ENCODE results near the gene MAPRE2. TPM values are rescaled to one million over a fixed set of nuclear protein-coding genes. Genes with fewer than 3 reads are reported as not detected.

The MAPRE2 gene
- total and polyA plus RNA-seq, 2 of the 13 experiments (the other 11 are each of a cell fraction or from before 2014, with no cell fraction given), result 34.5 to 67.9 TPM

GRCh38 chr18:35143622-35144596 lies 102.7 kb downstream of the MAPRE2 start (continued):
- no peak for TF ChIP-seq ZNF646 (CRISPR knock-in tag; IDR thresholded peaks at IDR 0.05)
- no peak for TF ChIP-seq KDM3A (CRISPR knock-in tag; IDR thresholded peaks at IDR 0.05; ENCODE audit: low read depth)
- TF ChIP-seq KLF9 (CRISPR knock-in tag; IDR thresholded peaks at IDR 0.05; ENCODE audit: low read depth), result no peak
- TF ChIP-seq ZNF367 (CRISPR knock-in tag; IDR thresholded peaks at IDR 0.05; ENCODE audit: borderline replicate concordance), result no peak
- TF ChIP-seq ARID2 (CRISPR knock-in tag; IDR thresholded peaks at IDR 0.05; ENCODE audit: borderline replicate concordance), result no peak
- TF ChIP-seq PAWR (CRISPR knock-in tag; IDR thresholded peaks at IDR 0.05; ENCODE audit: borderline replicate concordance), result no peak
- no peak for TF ChIP-seq POLR2AphosphoS5 (IDR thresholded peaks at IDR 0.05; ENCODE audit: low read depth, low read length)
- TF ChIP-seq ZNF331 (CRISPR knock-in tag; IDR thresholded peaks at IDR 0.05), result peak; percentile 28; the same call in 1 of the 2 replicates
- no peak for TF ChIP-seq BATF2 (CRISPR knock-in tag; IDR thresholded peaks at IDR 0.05)
- TF ChIP-seq DMAP1 (CRISPR knock-in tag; IDR thresholded peaks at IDR 0.05), result no peak
- no peak for TF ChIP-seq JDP2 (CRISPR knock-in tag; IDR thresholded peaks at IDR 0.05; ENCODE audit: borderline replicate concordance)
- TF ChIP-seq SPEN (CRISPR knock-in tag; IDR thresholded peaks at IDR 0.05; ENCODE audit: low read depth), result no peak
- no peak for TF ChIP-seq MTA3 (CRISPR knock-in tag; IDR thresholded peaks at IDR 0.05)
- TF ChIP-seq ZNF792 (CRISPR knock-in tag; IDR thresholded peaks at IDR 0.05), result 0 out of 2 replicates have a peak, but pooled peaks have one; percentile 23
- TF ChIP-seq NBN (conservative IDR thresholded peaks at IDR 0.05), result no peak
- TF ChIP-seq ZNF724P (CRISPR knock-in tag; IDR thresholded peaks at IDR 0.05; ENCODE audit: borderline replicate concordance), result no peak
- TF ChIP-seq HIC2 (CRISPR knock-in tag; IDR thresholded peaks at IDR 0.05; ENCODE audit: low read depth), result no peak
- TF ChIP-seq TRIM22 (IDR thresholded peaks at IDR 0.05), result no peak
- TF ChIP-seq ZSCAN12 (CRISPR knock-in tag; IDR thresholded peaks at IDR 0.05), result no peak
- TF ChIP-seq ZNF260 (CRISPR knock-in tag; IDR thresholded peaks at IDR 0.05; ENCODE audit: borderline replicate concordance, low read depth), result no peak
- TF ChIP-seq ZNF761 (CRISPR knock-in tag; conservative IDR thresholded peaks at IDR 0.05), result no peak

All from HepG2 (cell line).